Breast epithelium (tissue), 4 donors: ENCODE measurements around the gene CYP8B1. TPM values are rescaled to one million over a fixed set of nuclear protein-coding genes. Genes with fewer than 3 reads are reported as not detected.

ENCODE experiments used
- DNase-seq, 2 donors: peaks; one replicate each; pipeline ENCODE4 v3.0.0-alpha.2; 2019; ENCODE audit warnings: low spot score in 2 of 2
- H3K27ac ChIP-seq, 2 donors: fragments of 200-600 bp; sonication (generic) in 1 of 2; one replicate each; pipeline ENCODE4 v1.5.1; 2016 to 2019; ENCODE audit warnings: mild to moderate bottlenecking in 1 of 2
- H3K27me3 ChIP-seq, 2 donors: fragments of 200-600 bp; sonication (generic) in 1 of 2; one replicate each; pipeline versions ENCODE4 v1.5.1 to v1.6.0; 2017 to 2019; ENCODE audit warnings: control low read depth in 1 of 2, mild to moderate bottlenecking in 1 of 2
- H3K36me3 ChIP-seq: fragments of 200-600 bp; one replicate; pipeline ENCODE4 v1.5.1; 2019
- H3K4me1 ChIP-seq, 2 donors: fragments of 200-600 bp; sonication (generic); one replicate each; pipeline ENCODE4 v1.5.1; 2016 to 2019; ENCODE audit warnings: control low read depth in 1 of 2
- H3K4me3 ChIP-seq, 3 donors: fragments of 200-600 bp; sonication (generic); 1 replicate in 2 of 3; 2 replicates in 1 of 3; pipeline ENCODE4 v1.5.1; 2016 to 2019; ENCODE audit warnings: mild to moderate bottlenecking in 3 of 3, moderate library complexity in 2 of 3
- H3K9me3 ChIP-seq, 2 donors: fragments of 200-600 bp; sonication (generic) in 1 of 2; one replicate each; pipeline ENCODE4 v1.5.1; 2016 to 2019; ENCODE audit warnings: control low read depth in 1 of 2
- CTCF ChIP-seq, 3 donors: fragments of 450-650 bp; IDR thresholded peaks; one replicate each; pipeline ENCODE4 v1.5.1; 2016 to 2017; ENCODE audit warnings: antibody characterized with exemption in 3 of 3, mild to moderate bottlenecking in 3 of 3, moderate library complexity in 3 of 3
- POLR2A ChIP-seq: fragments of 450-650 bp; IDR thresholded peaks from one replicate; pipeline ENCODE4 v1.6.1; 2016; ENCODE audit warnings: antibody characterized with exemption, mild to moderate bottlenecking, moderate library complexity
- POLR2AphosphoS5 ChIP-seq, 3 donors: sonication (generic); formaldehyde crosslinking; IDR thresholded peaks; one replicate each; pipeline ENCODE4 v1.6.1; 2017; ENCODE audit warnings: antibody characterized with exemption in 3 of 3
- intact Hi-C: fragments of 100-400 bp; cut with DNase I; formaldehyde crosslinking; loops from one replicate; pipeline ENCODE4 v1.15.1; 2023; ENCODE audit warnings: low total_unique reads
- total RNA-seq, 3 donors: library from RNA; depleted of rRNA; stranded (reverse); fragments of >200 nt; gene quantifications; one replicate each; pipeline ENCODE4 v1.1.0, GENCODE V29; 2016

The CYP8B1 gene
- total RNA-seq, 3 donors from 2014 or later, result not detected

DNA sequence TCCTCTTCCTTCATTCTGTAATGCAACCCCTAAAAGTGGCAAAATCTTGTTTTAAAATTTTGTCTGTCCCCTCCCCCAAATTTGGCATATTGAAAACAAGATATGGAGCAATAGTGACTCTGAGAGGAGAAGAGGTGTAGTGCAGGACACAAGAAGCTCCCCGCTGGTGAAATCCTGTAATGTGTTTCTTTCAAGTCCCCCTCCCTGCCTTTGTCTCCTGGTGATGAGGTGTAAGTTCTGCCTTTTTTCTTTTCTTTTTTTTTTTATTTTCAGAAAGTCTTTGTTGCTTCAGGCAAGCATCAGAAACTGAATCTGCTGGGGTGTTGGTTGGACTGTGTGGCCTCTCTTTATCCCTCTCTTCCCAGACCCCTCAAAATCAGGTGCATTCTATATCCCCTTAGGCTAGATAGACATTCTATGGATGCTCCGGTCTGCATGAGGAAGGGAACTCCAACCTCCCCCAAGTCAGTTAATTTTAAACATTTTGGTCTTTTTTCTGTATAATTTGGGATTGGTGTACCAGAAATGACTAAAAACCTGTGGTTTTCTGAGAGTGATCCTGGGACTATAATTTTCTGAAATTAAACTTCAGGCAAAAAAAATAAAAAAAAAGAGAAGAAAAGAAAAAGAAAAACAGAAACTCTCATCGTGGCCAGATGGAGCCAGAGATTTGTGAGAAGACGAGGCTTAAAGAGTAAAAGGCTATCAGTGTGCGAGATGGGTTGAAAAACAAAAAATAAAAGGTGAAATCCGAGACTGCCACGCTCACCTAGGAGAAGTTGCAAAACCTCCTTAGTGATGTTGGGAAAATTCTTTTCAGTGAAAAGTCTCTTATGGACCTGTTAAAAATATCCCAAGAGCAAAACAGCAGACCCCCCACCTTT is 45.0 kb downstream of the CYP8B1 start:
- Histone ChIP-seq H3K27me3 (no peaks in the 10 kb centered on the region), H3K4me1 (no peaks in the 10 kb centered on the region), H3K9me3 (no peaks in the 10 kb centered on the region), H3K27ac (no peak overlapping the region), H3K4me3 (no peak overlapping the region), H3K36me3 (no peaks in the 10 kb centered on the region)
- no peak for TF ChIP-seq POLR2AphosphoS5 (IDR thresholded peaks at IDR 0.05)
- peak; percentile 29 to 46 (median 35) for TF ChIP-seq CTCF (IDR thresholded peaks at IDR 0.05)
- no peak for DNase-seq
- intact Hi-C loops, result loop anchor here (10.0 kb wide), 1 partner anchor 46 kb away; no protein-coding TSS in a partner anchor

DNA sequence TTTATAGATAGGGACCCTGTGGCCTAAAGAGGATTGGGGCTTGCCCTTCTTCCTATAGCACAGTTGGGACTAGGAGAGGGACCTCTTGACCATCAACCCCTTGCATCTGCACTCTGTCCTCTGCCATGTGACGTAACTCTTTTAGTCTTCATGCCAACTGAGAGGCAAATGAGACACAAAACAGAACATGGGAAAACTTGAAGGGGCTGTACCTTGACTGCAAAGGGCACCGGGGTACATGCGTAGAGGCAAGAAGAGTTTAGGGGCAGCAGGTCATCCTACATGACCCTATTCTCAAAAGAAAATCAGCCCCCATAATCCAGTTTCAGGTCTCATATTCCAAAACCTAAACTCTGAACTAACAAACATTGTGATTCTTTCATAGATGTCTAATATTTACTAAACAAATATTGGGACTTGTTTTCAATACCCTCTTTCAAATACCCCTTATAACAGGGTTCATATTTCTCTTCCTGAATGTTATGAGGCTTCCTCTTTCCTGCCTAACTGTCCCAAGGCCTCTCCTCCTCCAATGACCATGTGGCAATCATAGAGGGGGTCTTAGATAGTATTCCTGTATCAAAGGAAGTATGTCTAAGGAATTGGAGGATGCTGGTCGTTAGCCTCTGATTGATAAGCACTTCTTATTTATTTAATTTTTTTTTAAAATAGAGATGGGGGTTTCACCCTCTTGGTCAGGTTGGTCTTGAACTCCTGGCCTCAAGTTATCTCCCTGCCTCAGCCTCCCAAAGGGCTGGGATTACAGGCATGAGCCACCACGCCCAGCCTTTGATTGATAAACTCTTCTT is 45.8 kb downstream of the CYP8B1 start:
- Histone ChIP-seq H3K27ac (peak overlapping the region in 1 of 2 donors; percentile 13), H3K9me3 (no peaks in the 10 kb centered on the region), H3K27me3 (no peaks in the 10 kb centered on the region), H3K4me3 (no peak overlapping the region), H3K36me3 (no peaks in the 10 kb centered on the region), H3K4me1 (no peaks in the 10 kb centered on the region)
- no peak for TF ChIP-seq POLR2AphosphoS5 (IDR thresholded peaks at IDR 0.05)
- TF ChIP-seq POLR2A, result no peak
- no peak for TF ChIP-seq CTCF (IDR thresholded peaks at IDR 0.05)
- DNase-seq, result no peak
- intact Hi-C loops, result loop anchor here (10.0 kb wide), 1 partner anchor 45 kb away; no protein-coding TSS in a partner anchor

DNA sequence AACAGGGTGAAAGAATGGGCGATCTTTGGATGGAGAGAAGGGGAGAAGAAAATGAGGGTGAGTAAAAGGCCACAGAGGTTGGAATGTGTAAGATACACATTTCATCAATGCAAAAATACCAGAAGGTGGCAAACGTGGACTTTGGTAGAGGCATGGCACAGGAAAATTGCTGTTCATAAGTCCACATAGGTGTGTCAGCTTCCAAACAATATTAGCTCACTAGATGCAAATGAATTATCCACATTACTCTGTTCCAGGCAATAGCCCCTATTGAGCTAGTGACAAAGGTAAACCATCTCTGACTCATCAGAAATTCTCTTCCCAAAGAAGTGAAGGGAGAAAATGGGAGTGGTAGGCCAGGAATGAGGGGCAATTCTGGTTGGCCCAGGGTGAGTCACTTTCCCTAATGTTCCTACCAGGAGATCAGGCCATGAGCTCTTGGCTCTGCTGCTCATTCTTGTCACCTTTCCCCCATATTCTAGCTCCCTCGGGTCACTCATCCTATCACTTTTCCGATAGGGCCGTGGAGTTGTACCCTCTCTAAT is 46.5 kb downstream of the CYP8B1 start:
- no peaks in the 10 kb centered on the region for H3K4me1 ChIP-seq
- no peaks in the 10 kb centered on the region for H3K9me3 ChIP-seq
- intact Hi-C loops, result no loop called here
- H3K27ac ChIP-seq, result peak overlapping the region in 1 of 2 donors; percentile 13
- H3K4me3 ChIP-seq, result no peak overlapping the region
- no peaks in the 10 kb centered on the region for H3K27me3 ChIP-seq
- TF ChIP-seq POLR2A (no peak), CTCF (IDR thresholded peaks at IDR 0.05) (no peak), POLR2AphosphoS5 (IDR thresholded peaks at IDR 0.05) (no peak)
- DNase-seq, result no peak
- H3K36me3 ChIP-seq, result no peaks in the 10 kb centered on the region

DNA sequence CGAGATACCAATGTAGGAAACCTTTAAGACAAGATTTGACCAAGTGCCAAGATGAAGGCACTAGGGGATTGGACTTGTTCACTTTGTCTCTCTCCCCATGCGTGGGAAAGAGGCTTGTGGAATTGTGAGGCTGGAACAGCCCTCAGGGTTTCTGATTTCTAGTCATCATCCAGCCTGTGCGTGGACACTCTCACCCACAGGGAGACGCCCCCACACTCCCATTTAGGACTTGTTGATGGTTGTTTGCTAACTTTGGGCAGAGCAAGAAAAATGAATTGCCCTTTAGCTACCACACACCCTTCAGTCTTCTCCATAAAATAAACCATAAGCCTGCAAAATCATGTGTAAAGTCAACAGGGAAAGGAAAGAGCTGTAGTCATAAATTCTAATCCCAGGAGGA is 48.0 kb downstream of the CYP8B1 start:
- TF ChIP-seq POLR2A (no peak), POLR2AphosphoS5 (IDR thresholded peaks at IDR 0.05) (no peak), CTCF (IDR thresholded peaks at IDR 0.05) (no peak)
- no peaks in the 10 kb centered on the region for H3K4me1 ChIP-seq
- H3K27ac ChIP-seq, result peak overlapping the region in 1 of 2 donors; percentile 23
- no peak for DNase-seq
- H3K9me3 ChIP-seq, result no peaks in the 10 kb centered on the region
- no peak overlapping the region for H3K4me3 ChIP-seq
- intact Hi-C loops, result no loop called here
- H3K36me3 ChIP-seq, result no peaks in the 10 kb centered on the region
- no peaks in the 10 kb centered on the region for H3K27me3 ChIP-seq
